HG02884 (cell line): ENCODE results near the gene KLHDC10.
"Not testable (repeated sequence)": the region's sequence is repeated elsewhere in the genome, so short reads cannot be mapped to it uniquely, and the experiment has no call there.

ENCODE experiments used
- ATAC-seq: cut with Tn5 transposase; IDR thresholded peaks from one replicate; pipeline ENCODE4 v1.9.1; 2021; ENCODE audit warnings: mild to moderate bottlenecking, moderate library complexity; ENCODE audit not compliant: unreplicated experiment

The KLHDC10 gene

DNA sequence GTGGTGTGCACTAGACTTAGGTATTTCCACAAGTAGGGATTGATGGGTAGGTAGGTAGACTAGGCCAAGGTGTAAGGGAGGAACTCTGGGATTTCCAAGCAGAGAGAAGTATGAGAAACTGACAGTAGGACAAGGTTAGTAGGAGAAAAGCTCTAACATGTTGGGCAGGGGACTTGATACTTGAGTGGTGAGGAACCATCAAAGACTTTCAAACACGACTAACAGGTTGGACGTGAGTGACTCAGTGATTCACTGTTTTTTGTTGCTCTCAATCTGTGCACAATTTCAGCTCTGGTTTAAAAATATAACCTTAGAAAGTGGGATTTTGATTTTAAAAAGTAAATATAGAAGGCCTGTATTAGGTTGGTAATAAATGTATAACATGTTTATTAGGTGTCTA is 44.4 kb downstream of the KLHDC10 start:
- no peak for ATAC-seq

DNA sequence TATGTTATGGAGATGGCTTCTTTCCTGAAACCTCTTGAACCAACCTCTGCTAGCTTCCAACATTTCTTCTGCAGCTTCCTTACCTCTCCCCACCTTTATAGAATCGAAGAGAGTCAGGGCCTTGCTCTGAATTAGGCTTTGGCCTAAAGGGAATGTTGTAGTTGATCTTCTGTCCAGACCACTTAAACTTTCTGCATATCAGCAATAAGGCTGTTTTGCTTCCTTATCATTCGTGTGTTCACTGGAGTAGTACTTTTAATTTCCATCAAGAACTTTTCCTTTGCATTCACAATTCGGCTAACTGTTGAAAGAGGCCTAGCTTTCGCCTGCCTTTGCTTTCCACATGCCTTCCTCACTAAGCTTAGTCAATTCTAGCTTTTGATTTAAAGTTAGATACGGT is 48.0 kb downstream of the KLHDC10 start:
- no peak for ATAC-seq

DNA sequence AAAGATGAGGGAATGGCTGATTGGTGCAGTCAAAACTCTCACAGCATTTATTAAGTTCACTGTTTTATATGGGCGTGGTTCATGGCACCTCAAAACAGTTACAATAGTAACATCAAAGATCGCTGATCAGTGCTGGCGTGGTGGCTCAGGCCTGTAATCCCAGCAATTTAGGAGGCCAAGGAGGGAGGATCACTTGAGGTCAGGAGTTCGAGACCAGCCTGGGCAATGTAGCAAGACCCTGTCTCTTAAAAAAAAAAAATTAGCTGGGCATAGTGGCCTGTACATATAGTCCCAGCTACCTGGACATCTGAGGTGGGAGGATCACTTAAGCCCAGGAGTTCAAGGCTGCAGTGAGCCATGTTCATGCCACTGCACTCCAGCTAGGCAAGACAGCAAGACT is 48.5 kb downstream of the KLHDC10 start:
- ATAC-seq = no peak

DNA sequence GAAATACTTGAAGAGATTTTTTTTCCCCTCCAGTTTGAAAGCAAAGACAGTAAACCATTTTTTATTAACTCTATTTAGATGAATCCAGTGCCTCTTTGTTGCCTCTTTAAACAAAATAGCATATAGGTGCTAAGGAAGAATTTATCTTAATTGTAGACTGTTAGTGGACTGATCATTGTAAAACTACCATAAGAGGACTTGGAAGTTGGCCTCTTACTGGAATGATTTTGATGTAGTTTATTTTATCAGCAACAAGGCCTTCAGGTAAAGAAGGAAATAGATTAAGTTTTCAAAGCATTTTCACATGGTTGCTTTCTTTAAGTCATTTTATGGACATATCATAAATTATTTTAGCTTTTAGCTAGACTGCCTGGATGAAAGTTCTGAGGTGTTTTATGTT is 53.2 kb downstream of the KLHDC10 start:
- ATAC-seq = no peak

DNA sequence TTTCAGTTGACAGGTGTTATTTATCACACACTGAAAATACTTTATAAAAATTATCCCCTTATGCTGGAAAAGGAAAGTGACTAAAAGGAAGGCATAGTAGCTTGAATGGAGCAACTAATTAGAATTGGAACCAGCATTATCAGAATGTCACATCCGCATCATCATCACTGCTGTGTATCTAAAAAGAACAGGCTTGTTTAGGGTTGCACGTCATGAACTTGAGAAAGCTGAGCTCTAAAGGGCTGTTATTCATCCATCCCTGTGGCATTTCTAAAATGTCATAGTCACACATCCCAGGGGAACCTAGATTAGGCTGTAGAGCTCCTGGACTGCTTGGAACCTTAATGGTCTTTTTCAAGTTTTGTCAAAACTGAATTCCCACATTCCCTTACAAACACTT is 54.4 kb downstream of the KLHDC10 start:
- no peak for ATAC-seq

DNA sequence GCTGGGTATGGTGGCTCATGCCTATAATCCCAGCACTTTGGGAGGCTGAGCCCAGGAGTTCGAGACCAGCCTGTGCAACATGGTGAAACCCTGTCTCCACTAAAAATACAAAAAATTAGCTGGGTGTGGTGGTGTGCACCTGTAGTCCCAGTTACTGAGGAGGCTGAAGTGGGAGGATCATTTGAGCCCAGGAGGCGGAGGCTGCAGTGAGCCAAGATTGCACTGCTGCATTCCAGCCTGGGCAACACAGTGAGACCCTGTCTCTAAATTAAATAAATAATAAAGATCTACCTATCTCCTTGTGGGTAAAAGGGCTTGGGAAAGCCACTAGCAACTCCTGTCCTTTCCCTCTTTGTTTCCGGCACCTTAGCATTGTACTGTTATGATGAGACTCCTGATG is 56.5 kb downstream of the KLHDC10 start:
- ATAC-seq = not testable (repeated sequence)

DNA sequence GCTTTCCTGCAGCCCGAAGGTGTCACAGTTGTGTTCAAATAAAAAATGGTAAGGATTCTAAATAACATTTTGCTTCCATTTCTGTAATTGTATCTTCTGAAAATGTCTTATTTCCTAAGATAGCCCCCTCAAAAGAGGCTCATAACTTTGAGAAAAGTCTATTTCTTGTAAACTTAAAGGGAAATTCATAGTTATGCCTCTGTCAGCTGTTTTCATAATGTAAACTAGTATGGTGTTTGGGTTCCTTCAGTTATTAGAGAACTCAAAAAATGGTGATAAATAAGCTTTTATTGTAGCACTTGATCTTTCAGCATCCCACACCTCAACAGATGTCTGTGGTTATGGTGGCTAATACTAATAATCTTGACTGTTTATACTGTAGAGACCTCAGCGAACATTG is 57.1 kb downstream of the KLHDC10 start:
- ATAC-seq = no peak

DNA sequence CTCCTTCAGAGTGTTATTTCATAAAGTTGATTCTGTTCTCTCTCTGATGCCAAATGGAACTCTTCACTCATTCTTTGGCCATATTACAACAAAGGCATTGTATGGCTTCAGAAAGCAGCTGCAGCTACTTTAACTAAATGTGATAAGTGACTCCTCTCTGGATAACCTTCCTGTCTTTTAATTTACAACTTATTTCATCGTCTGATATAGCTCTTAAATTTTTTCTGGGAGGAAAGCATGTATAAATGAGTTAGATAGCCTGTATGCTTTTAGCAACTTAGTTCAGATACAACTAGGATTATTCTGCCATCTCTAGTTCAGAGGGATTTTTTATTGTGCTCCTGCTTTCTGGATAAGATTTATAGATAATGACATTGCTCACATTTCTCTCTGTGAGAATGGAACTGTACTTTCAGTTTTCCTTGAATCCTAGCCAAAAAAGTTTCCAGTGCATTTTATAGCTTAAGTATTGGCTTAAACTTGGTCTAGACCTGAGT is 57.5 kb downstream of the KLHDC10 start:
- no peak for ATAC-seq

DNA sequence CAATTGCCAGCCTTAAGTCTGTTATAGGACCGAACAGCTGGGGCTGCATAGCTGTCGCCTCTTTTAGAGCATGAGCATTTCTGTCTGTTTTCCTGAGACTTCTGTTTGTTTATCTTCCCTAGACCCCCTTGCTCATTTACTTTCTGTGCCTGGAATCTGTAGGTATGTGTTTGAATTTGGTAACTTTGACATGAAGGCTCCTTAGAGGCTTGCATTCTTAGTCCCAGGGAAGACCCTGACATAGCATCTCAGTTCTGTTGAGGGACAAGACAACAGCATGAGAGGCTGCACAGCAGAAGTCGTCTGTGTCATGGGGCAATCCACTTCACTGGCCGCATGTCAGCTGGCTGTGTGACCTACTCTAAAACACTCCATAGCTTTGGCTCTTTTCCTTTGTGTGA is 58.7 kb downstream of the KLHDC10 start:
- no peak for ATAC-seq

DNA sequence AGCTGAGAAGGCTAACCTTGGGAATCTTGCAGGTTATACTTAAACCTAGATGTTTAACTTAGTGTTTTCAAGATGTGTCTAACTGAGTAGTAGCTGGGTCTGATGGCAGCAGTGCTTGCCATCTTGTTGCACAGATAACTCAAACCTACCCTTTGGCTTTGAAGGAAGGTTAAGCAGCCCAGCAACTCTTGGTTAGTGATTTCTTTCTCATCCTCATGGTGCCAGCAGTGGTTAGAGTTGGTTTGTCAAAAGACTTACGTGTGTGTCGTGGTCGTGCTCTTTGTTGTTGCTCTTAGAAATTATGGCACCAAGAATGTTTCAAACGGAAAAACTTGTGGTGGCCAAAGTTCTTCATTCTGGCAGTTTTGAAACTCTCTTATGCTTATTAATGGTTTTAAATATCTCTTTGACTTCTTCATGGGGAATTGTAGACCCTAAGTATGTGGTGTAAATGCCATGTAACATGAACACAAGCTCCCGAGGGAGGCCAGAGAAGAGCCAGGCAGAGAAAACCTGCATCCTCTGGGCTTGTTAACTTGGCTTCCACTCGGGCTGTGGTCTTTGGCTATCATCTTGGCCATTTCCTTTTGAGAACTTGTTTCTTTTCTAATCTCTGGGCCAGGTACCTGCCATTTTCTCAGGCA is 61.0 kb downstream of the KLHDC10 start:
- no peak for ATAC-seq

DNA sequence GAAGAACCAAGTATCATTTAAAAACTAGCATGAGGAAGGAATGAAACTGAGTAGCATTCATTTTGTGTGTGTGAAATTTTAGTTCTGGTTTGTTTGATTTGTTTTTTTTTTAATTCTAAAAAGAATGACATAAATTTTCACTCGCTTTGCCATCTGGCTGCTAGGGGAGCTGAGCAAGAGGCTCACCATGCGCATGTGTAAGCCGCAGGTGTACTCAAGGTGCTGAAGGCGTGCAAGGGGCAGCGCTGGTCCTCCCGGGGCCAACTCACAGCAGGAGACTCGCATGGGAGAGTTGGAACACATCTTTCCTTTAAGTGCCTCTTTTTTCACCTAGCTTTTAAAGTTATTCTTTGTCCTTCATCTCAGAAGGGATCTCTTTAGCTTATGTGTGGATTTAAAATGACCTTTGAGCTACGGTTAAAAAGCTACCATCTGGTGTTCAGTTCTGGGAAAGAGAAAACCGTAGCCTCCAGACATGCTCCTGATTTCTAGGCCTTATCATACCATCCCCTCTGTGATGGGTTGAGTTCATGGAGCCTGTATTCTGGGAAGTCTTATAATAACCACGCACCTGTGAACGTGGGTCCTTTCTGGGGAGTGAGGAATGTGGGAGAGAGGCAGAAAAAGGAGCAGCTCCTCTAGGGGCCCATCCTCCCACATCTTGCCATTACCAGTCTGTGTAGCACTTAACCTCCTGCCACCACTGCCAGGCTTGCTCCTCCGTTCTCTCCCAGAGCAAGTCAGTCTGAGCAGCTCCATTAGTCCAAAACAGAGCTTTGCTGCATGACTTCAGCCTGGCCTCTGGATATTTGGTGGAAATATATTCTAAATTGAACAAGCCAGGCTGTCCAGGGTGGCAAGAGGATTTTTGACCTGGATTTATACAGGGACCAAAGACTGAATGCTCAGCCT is 61.9 kb downstream of the KLHDC10 start:
- no peak for ATAC-seq

DNA sequence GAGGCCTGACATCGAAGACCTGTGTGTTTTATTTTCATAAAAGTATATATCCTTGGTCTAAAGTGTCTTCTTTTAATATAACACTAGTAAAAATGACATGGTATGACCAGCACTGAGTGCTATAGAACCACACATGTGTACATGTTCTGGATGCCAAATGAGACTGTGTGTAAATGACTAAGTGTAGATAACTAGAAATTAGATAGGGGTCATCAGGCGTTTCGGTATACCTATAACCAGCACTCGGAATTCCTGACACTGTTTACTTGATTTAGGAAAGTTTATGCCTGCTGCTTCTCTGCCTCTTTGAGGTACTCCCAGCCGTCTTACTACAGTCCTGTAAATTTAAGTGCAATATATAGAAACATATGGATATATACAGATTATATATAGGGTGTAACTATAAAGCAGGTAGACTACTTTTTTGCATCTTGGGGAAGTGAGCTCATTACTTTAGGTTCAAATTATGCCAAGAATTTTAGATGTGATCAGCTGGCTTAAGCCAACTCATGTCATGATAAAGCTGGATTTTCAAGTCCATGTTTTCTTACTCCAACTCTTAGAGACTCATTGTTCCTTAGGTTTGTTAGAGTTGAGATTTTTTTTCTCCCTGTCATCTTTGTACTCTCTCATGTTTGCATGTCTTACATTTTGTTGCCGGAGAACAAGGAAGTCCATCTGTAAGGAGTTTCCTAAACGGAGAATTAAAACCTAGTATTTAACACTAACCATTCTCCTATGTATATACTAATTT is 62.9 kb downstream of the KLHDC10 start:
- ATAC-seq = no peak

DNA sequence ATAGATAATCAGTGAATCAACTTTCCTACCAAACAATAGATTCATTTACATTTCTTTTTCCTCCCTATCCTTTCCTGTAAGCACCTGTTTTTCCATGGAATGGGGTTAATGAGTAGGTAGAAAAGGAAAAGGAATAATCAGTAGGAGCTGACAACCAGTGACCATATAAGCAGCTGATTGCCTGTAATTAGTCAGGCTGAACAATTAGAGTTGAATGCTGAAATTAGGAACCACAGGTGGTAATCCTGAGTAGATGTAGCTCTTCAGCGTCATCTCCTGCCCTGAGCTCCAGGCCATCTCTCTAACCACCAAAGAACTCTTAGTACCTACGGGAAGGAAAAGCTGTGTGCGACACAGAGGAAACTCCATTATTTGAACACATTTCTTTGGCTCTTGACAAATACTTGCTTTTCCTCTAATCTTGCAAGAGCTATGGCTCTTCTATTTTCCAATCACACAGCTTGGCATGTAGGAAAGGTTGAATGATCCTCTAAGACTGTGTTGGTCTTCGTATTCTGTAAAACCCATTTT is 63.8 kb downstream of the KLHDC10 start:
- ATAC-seq = no peak

DNA sequence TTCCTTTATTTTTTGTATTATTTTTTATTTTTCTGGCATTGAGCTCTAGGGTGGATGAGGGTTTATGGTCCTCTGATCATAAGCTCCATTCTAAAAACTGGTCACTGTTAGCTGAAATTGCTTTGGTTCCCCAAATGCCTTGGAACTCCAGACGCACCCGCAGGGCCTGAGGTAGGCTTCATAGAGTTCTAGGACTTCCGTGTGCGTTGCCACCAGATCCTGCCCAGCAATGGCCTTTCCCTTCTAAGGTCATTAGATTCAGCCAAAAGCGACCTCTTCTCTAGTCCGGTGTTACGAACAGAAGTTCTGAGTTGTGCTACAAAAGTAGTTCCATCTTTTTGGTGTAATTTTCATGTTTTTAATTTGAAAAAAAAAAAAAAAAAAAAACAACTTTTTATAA is 64.4 kb downstream of the KLHDC10 start:
- ATAC-seq = no peak

DNA sequence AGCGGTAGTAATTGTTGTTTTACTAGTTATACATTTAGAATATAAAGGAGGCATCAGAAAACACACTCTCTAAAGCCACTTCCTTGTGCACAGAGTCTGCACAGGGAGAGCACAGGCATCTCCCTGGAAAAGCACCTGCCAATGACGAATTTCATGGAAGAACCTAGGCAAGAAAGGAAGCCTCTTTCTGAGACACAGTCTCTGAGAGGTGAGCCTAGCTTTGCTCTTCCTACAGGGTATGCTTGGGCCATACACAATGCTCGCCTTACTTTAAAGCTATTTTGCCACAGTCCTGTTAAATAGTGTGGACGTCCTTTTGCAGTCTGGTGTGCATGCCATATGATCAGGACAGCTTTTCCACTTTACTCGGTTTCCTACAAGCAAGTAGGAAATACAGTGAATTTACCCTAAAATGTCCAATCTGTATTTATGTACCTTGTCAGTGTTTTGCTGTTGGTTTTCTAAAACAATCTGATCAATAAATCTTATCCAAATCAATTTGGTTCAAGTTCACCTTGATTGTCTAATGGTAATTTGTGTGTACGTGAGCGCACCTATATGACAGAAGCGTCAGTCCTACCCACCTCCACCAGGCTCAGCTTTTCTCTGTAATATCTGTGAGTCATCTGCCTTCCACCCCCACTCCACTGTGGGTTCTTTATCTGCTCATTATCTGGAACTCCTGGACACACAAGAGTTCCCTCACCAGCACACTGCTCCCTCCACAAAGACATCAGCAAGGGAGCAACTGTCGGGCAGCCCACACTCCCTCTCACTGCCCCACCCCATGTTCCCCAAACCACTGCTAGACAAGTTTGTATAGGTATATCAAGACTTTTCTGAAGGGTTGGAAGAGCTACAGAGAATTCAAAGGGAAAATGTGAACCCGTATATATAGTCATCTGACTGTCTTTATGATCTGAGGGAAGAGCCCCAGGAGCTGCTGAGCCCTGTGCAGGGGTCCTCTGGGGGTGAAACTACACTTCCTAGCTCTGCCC is 65.2 kb downstream of the KLHDC10 start:
- ATAC-seq = no peak

DNA sequence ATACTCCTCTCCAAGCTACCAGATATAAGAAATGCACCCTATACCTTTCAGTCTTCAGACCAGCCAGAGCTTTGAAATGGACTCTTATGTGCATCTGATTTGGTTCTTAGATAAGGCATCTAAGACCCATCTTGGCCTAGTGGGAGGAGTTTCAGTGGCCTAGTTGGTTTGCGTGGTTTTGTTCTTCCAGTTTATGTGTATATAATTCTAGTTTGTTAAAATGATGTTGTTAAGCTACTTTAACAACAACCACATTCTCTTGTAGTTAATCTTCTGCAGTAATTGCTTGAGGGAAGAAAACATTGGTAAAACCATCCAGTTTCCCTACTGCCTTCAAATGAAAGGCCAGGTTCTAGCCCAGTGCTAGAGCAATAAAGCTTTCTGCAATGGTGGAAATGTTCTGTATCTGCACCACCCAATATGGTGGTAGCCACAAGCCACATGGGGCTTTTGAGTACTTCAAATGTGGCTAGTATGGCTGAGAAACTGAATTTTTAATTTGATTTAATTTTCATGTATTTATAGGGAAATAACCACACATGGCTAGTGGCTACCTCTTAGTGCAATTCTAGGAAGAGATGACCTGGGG is 66.3 kb downstream of the KLHDC10 start:
- ATAC-seq = no peak

DNA sequence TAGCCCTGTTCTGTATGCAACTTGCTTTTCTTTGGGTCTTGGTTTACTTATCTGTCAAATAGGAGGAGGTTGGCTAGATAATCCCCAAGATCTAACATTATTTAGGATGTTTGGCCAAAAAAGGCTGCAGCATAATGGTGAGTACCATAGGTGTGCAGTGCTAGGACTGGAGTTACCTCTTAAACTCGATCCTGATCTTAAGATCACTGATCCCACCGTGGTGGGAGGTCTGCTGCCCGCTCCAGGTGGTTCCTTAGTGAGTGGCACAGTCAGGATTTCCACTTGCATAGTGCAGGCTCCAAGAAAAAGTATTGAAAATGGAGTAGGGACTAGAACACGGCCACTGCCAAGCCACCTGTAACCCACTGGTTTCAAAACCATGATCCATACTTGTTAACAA is 66.9 kb downstream of the KLHDC10 start:
- no peak for ATAC-seq

DNA sequence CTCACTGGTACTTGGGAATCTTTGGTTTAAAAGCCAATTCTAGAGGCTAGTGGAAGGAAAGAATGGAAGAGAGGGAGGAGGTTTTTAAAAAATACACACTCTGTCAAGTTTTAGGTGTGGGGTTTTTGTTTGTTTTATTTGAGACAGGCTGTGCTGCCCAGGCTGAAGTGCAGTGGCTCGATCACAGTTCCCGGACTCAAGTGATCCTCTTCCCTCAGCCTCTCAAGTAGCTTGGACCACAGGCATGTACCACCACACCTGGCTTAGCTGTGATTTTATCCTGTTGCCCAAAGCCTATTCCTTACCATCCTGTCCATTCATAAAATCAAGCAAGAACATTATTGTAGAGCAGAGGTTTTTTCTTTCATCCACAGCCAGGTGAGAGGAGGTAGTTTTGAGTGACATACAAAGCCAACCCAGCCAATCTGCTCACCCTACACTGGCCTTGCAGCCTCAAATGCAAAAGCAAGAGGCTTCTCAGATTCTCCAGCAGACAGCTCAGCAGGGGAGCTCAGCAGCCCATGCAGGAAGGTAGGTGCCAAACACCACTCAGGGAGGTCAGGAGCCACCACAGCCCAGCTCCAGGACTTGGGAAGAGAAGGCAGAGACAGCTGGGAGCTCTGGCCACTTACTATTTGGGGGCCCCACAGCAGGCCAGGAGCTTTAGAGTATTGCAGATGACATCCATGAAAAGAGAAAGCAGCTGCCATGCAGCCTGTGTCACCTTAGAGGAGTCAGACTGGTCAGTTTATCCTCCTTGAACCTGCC is 69.0 kb downstream of the KLHDC10 start:
- no peak for ATAC-seq
